ENCODE results near the gene PLCB3. TPM values are rescaled to one million over a fixed set of nuclear protein-coding genes. Genes with fewer than 3 reads are reported as not detected.
A peak's percentile ranks its signal among the peaks of the same experiment; 100 is the strongest.

The PLCB3 gene
- total RNA-seq, 2 experiments from 2014 or later = 10.4 to 12.3 TPM

DNA sequence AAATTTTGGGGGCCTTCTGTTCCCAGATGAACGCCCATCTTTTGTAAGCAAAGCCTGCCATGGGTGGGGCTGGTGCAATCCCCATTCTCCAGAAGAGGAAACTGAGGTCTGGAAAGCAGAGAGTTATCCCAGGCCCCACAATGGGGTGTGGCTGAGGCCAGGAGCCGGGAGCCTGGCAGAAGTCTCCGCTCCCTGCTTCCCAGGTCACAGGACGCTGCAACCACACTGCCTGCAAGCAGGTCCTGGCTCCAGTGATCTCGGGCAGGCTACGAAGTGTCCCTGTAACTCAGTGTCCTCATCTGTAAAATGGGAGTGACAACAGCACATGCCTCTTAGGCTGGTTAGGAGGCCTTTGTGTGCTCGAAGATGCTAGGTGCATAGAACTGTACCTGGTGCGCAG, 1.7 kb downstream of the PLCB3 start:
- Mint-ChIP-seq H3K4me1 (ENCODE audit: low read depth) (peaks cover 15% of the 10 kb centered on the region), H3K36me3 (peaks cover 3% of the 10 kb centered on the region), H3K4me3 (no peak overlapping the region), H3K27me3 (no peaks in the 10 kb centered on the region), H3K9me3 (no peaks in the 10 kb centered on the region), H3K27ac (no peak overlapping the region)
- intact Hi-C loops (cut with micrococcal nuclease) = no loop called here
- no peak for DNase-seq
- ChIA-PET CTCF (interaction anchor here (0.7 to 3.8 kb wide), 3 partner anchors 16 to 51 kb away, joined by 3 to 29 read pairs (median 3); partner anchors contain the start of gene CATSPERZ), POLR2A (interaction anchor here (1.3 to 1.5 kb wide), 2 partner anchors 15 to 19 kb away, joined by 3 to 8 read pairs; no protein-coding TSS in a partner anchor)

- H3K27me3 Mint-ChIP-seq = no peaks in the 10 kb centered on the region
- intact Hi-C loops (cut with micrococcal nuclease) = no loop called here
- H3K27ac Mint-ChIP-seq = no peak overlapping the region
- peaks cover 3% of the 10 kb centered on the region for H3K36me3 Mint-ChIP-seq
- peaks cover 14% of the 10 kb centered on the region for H3K4me1 Mint-ChIP-seq (ENCODE audit: low read depth)
- CTCF ChIA-PET = interaction anchor here (0.9 to 1.2 kb wide), 3 partner anchors 12 to 51 kb away, joined by 3 to 4 read pairs (median 4); partner anchors contain the start of gene ESRRA
- H3K9me3 Mint-ChIP-seq = no peaks in the 10 kb centered on the region
- no peak for DNase-seq
- POLR2A ChIA-PET = no interaction called here
- H3K4me3 Mint-ChIP-seq = no peak overlapping the region
Observed at GRCh38 chr11:64253481-64253880, 2.2 kb downstream of the PLCB3 start.

DNA sequence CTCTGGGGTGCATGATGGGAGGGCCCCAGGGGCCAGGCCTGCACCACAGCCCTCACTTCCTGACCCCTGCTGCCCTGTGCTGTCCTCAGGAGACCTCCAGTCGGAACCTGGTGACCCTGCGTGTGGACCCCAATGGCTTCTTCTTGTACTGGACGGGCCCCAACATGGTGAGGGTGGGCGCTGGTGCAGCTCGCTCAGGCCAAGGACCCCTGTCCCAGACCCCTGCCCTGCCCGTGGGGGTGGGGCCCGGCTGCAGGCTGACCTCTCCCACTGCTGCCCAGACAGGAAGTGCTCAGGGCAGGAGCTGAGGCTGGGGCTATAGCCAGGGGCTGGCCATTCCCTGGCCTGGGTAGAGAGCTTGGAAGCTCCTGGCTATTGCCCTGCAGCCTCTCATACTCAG, 3.0 kb downstream of the PLCB3 start:
- Mint-ChIP-seq H3K27ac (no peak overlapping the region), H3K4me1 (ENCODE audit: low read depth) (peaks cover 15% of the 10 kb centered on the region), H3K36me3 (peaks cover 5% of the 10 kb centered on the region), H3K4me3 (no peak overlapping the region), H3K27me3 (no peaks in the 10 kb centered on the region), H3K9me3 (no peaks in the 10 kb centered on the region)
- CTCF ChIA-PET = interaction anchor here (0.9 to 3.5 kb wide), 4 partner anchors 12 to 50 kb away, joined by 3 to 11 read pairs (median 4); partner anchors contain the start of genes CATSPERZ and ESRRA
- intact Hi-C loops (cut with micrococcal nuclease) = no loop called here
- DNase-seq = no peak
- POLR2A ChIA-PET = interaction anchor here (0.8 kb wide), 1 partner anchor 10 kb away, joined by 3 read pairs; no protein-coding TSS in a partner anchor

DNA sequence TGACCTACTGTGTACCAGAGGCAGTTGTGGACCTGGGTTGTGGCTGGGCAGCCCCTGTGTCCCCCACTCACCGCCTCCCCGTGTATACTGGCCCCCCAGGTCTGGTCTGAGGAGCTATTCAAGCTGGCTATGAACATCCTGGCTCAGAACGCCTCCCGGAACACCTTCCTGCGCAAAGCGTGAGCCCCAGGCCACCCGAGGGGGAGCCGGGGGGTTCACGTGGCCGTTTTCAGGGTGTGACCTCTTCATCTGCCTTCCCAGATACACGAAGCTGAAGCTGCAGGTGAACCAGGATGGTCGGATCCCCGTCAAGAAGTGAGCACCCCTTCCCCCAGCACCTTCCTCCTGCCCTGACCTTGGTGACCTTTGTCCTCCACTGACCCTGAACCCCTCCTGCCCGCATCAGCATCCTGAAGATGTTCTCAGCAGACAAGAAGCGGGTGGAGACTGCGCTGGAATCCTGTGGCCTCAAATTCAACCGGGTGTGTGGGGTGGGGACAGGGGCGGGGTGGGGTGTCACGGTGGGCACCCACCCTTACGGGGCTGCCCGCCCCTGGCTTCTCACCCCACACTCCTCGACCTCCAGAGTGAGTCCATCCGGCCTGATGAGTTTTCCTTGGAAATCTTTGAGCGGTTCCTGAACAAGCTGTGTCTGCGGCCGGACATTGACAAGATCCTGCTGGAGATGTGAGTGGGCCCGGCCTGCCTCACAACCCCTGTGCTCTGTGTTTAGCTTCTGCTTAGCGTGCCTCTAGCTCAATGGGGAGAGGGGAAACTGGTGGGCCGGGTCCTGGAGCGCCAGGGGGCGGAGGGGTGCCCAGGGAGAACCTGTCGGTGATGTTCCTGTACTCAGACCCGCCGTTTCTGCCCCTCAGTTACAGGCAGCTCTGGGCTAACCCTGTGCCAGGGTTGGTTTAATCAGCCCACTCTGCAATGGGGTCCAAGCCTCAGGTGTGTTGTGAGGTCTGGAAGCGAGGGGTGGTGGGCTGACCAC, 4.1 kb downstream of the PLCB3 start:
- no peak overlapping the region for H3K4me3 Mint-ChIP-seq

GRCh38 chr11:64256300-64256699, 5.0 kb downstream of the PLCB3 start:
- H3K4me1 Mint-ChIP-seq (ENCODE audit: low read depth) = peaks cover 16% of the 10 kb centered on the region
- no peaks in the 10 kb centered on the region for H3K9me3 Mint-ChIP-seq
- no peak for DNase-seq
- no peaks in the 10 kb centered on the region for H3K27me3 Mint-ChIP-seq
- ChIA-PET POLR2A (no interaction called here), CTCF (interaction anchor here (3.5 kb wide), 1 partner anchor 45 kb away, joined by 11 read pairs; the partner anchor contains the start of gene CATSPERZ)
- H3K36me3 Mint-ChIP-seq = peaks cover 9% of the 10 kb centered on the region
- intact Hi-C loops (cut with micrococcal nuclease) = no loop called here
- no peak overlapping the region for H3K27ac Mint-ChIP-seq
- no peak overlapping the region for H3K4me3 Mint-ChIP-seq

More for the DNA sequence above, 4.1 kb downstream of the PLCB3 start:
- no peak for DNase-seq
- ChIA-PET CTCF (interaction anchor here (3.5 kb wide), 1 partner anchor 45 kb away, joined by 11 read pairs; the partner anchor contains the start of gene CATSPERZ), POLR2A (interaction anchor here (0.8 kb wide), 1 partner anchor 9 kb away, joined by 3 read pairs; no protein-coding TSS in a partner anchor)
- Mint-ChIP-seq H3K27ac (no peak overlapping the region), H3K27me3 (no peaks in the 10 kb centered on the region), H3K4me1 (ENCODE audit: low read depth) (peaks cover 19% of the 10 kb centered on the region), H3K9me3 (no peaks in the 10 kb centered on the region), H3K36me3 (peaks cover 9% of the 10 kb centered on the region)
- intact Hi-C loops (cut with micrococcal nuclease) = no loop called here

DNA sequence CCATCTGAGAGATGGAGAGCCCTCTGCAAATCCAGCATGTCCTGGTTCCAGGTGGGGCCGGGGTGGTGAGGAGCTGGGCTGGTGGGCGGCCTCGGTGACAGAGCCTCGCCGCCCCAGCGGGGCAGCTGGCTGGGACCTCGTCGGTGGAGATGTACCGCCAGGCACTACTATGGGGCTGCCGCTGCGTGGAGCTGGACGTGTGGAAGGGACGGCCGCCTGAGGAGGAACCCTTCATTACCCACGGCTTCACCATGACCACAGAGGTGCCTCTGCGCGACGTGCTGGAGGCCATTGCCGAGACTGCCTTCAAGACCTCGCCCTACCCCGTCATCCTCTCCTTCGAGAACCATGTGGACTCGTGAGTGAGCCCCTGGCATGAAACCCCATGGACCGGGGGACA, 7.0 kb downstream of the PLCB3 start:
- POLR2A ChIA-PET = interaction anchor here (0.6 to 1.7 kb wide), 3 partner anchors 11 to 59 kb away, joined by 3 to 5 read pairs (median 3); partner anchors contain the start of gene TRMT112
- intact Hi-C loops (cut with micrococcal nuclease) = no loop called here
- DNase-seq = no peak
- no peak overlapping the region for H3K4me3 Mint-ChIP-seq
- no peak overlapping the region for H3K27ac Mint-ChIP-seq
- peaks cover 8% of the 10 kb centered on the region for H3K4me1 Mint-ChIP-seq (ENCODE audit: low read depth)
- H3K36me3 Mint-ChIP-seq = peaks cover 15% of the 10 kb centered on the region
- no peaks in the 10 kb centered on the region for H3K27me3 Mint-ChIP-seq
- CTCF ChIA-PET = no interaction called here
- no peaks in the 10 kb centered on the region for H3K9me3 Mint-ChIP-seq

GRCh38 chr11:64258946-64259532, 7.7 kb downstream of the PLCB3 start:
- Mint-ChIP-seq H3K27me3 (no peaks in the 10 kb centered on the region), H3K27ac (no peak overlapping the region), H3K36me3 (peaks cover 15% of the 10 kb centered on the region), H3K4me1 (ENCODE audit: low read depth) (peaks cover 8% of the 10 kb centered on the region), H3K4me3 (no peak overlapping the region), H3K9me3 (no peaks in the 10 kb centered on the region)
- intact Hi-C loops (cut with micrococcal nuclease) = no loop called here
- no peak for DNase-seq
- CTCF ChIA-PET = interaction anchor here (1.9 kb wide), 1 partner anchor 8 kb away, joined by 6 read pairs; the partner anchor contains the start of gene PLCB3
- POLR2A ChIA-PET = interaction anchor here (1.2 to 1.7 kb wide), 2 partner anchors 11 to 58 kb away, joined by 3 to 5 read pairs; partner anchors contain the start of gene TRMT112

GRCh38 chr11:64259533-64260067, 8.3 kb downstream of the PLCB3 start:
- intact Hi-C loops (cut with micrococcal nuclease) = no loop called here
- Mint-ChIP-seq H3K36me3 (peaks cover 15% of the 10 kb centered on the region), H3K27me3 (no peaks in the 10 kb centered on the region), H3K4me3 (no peak overlapping the region), H3K4me1 (ENCODE audit: low read depth) (peaks cover 8% of the 10 kb centered on the region), H3K27ac (peak overlapping the region; percentile 20), H3K9me3 (no peaks in the 10 kb centered on the region)
- CTCF ChIA-PET = interaction anchor here (1.9 kb wide), 1 partner anchor 9 kb away, joined by 6 read pairs; the partner anchor contains the start of gene PLCB3
- POLR2A ChIA-PET = no interaction called here
- DNase-seq = no peak

- no peaks in the 10 kb centered on the region for H3K9me3 Mint-ChIP-seq
- no peaks in the 10 kb centered on the region for H3K27me3 Mint-ChIP-seq
- peak overlapping the region; percentile 20 for H3K27ac Mint-ChIP-seq
- DNase-seq = no peak
- ChIA-PET POLR2A (no interaction called here), CTCF (interaction anchor here (0.8 to 1.9 kb wide), 2 partner anchors 10 to 314 kb away, joined by 3 to 6 read pairs; partner anchors contain the start of gene PLCB3)
- H3K4me1 Mint-ChIP-seq (ENCODE audit: low read depth) = peaks cover 8% of the 10 kb centered on the region
- no peak overlapping the region for H3K4me3 Mint-ChIP-seq
- intact Hi-C loops (cut with micrococcal nuclease) = no loop called here
- peaks cover 15% of the 10 kb centered on the region for H3K36me3 Mint-ChIP-seq
Observed at GRCh38 chr11:64260147-64260708, 8.9 kb downstream of the PLCB3 start.

- peaks cover 8% of the 10 kb centered on the region for H3K4me1 Mint-ChIP-seq (ENCODE audit: low read depth)
- CTCF ChIA-PET = interaction anchor here (0.9 to 1.1 kb wide), 2 partner anchors 39 to 57 kb away, joined by 3 read pairs; no protein-coding TSS in a partner anchor
- no peaks in the 10 kb centered on the region for H3K27me3 Mint-ChIP-seq
- no peaks in the 10 kb centered on the region for H3K9me3 Mint-ChIP-seq
- H3K36me3 Mint-ChIP-seq = peaks cover 15% of the 10 kb centered on the region
- H3K4me3 Mint-ChIP-seq = no peak overlapping the region
- intact Hi-C loops (cut with micrococcal nuclease) = no loop called here
- POLR2A ChIA-PET = no interaction called here
- no peak for DNase-seq
- H3K27ac Mint-ChIP-seq = no peak overlapping the region
Observed at GRCh38 chr11:64261556-64262080, 10.3 kb downstream of the PLCB3 start.
